ENCODE measurements around the gene DHX32.
"Not testable (repeated sequence)": the region's sequence is repeated elsewhere in the genome, so short reads cannot be mapped to it uniquely, and the experiment has no call there.

DHX32 gene, protein sequence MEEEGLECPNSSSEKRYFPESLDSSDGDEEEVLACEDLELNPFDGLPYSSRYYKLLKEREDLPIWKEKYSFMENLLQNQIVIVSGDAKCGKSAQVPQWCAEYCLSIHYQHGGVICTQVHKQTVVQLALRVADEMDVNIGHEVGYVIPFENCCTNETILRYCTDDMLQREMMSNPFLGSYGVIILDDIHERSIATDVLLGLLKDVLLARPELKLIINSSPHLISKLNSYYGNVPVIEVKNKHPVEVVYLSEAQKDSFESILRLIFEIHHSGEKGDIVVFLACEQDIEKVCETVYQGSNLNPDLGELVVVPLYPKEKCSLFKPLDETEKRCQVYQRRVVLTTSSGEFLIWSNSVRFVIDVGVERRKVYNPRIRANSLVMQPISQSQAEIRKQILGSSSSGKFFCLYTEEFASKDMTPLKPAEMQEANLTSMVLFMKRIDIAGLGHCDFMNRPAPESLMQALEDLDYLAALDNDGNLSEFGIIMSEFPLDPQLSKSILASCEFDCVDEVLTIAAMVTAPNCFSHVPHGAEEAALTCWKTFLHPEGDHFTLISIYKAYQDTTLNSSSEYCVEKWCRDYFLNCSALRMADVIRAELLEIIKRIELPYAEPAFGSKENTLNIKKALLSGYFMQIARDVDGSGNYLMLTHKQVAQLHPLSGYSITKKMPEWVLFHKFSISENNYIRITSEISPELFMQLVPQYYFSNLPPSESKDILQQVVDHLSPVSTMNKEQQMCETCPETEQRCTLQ

DNA sequence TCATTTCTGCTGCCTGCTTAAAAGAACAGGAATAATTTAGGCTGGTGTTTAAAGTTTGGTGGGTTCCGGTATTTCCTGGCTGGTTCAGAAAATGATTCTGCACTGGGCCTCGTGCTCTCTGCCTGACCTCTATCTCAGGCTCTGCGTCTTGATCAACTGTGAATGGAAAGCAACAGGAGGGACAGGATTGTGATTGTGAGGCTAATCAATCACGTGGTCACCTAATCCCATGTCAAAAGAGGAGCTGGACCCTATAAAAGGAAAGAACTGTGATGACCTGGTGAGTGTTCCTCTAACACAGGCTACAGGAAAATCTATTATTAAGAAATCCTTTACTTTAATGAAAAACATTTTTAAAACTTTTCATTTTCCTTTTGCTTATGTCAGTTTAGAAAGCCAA, at the start of gene DHX32:
Gene DHX32 (minus strand): TSS at position 101 of the 400 bp plus-strand sequence. CDS start 468 bp downstream, outside the sequence.
- DNase-seq (ENCODE audit: low read depth in 2 of 2): no peak

DNA sequence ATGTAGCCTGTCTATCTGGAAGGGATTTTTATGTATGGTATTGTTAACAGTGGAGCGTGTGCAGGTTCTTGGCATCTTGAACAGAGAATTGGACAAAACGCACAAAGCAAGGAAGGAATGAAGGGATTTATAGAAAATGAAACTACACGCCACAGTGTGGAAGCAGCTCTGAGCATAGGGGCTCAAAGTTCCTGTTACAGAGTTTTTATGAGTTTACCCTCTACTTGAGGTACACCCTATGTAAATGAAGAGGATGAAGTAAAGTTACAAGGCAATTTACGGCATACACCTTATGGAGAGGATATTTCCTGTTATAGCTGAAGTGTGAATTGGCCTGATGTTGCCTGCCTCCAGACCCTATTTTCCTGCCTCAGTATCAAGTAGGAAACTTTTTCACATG, 48.5 kb upstream of the DHX32 start:
- no peak for DNase-seq (ENCODE audit: low read depth in 2 of 2)

DNA sequence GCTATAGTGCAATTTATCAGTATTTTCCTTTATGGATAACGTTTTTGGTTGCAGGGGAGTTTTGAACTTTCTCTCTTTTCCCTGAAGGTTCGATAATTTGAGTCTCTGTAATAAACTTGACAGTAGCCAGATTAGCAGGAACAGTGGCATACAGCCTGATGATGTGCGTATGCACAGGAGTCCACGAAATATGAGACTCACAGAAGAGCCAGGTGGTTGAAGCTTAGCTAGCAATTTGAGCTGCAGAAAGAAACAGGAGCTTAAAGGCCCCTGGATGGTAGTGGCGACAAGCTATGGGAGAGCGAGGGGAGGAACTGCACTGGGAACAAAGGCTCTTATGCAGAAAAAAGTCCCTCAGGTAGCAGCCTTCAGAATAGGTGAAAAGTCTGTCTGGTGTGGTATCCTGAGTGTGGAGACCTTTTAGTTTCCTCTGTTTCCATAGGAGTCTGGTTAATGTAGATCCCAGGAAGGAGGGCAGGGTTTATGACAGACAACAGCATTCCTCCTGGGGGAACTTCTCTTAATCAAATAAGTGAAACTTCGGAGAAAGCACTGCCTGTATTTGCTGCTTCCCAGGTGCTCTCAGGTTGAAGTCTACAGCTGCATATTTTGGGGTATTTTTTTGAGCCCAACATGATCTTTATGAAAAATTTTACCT, 48.0 kb upstream of the DHX32 start:
- DNase-seq (ENCODE audit: low read depth in 2 of 2): no peak

DNA sequence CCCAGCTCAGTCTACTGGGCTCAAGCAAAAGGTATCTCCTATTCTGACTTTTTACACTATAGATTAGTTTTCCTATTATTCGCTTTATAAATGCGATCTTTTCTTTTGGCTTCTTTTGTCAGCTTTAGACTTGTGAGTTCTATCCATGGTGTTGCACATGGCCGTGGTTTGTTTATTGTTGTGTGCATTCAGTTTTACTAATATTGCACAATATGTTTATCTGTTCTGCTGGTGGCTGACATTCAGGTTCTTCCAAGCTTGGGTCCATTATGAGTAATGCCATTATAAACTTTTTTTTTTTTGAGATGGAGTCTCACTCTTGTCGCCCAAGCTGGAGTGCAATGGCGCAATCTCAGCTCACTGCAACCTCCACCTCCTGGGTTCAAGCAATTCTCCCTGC, 46.2 kb upstream of the DHX32 start:
- not testable (repeated sequence) for DNase-seq (ENCODE audit: low read depth in 2 of 2)

DNA sequence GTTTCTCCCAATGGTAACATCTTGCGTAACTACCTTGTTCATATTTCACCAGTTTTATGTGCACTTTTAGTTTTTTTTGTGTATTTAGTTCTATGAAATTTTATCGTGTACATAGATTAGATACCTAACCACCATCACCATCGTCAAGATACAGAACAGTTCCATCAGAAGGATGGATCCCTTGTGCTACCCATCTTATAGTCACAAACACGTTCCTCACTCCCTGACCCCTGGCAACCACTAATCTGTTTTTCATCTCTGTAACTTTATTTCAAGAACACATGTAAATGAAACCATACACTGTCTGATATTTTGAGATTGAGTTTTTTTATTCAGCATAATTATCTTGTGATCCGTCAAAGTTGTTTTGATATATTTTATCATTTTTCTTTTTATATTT, 45.2 kb upstream of the DHX32 start:
- no peak for DNase-seq (ENCODE audit: low read depth in 2 of 2)

DNA sequence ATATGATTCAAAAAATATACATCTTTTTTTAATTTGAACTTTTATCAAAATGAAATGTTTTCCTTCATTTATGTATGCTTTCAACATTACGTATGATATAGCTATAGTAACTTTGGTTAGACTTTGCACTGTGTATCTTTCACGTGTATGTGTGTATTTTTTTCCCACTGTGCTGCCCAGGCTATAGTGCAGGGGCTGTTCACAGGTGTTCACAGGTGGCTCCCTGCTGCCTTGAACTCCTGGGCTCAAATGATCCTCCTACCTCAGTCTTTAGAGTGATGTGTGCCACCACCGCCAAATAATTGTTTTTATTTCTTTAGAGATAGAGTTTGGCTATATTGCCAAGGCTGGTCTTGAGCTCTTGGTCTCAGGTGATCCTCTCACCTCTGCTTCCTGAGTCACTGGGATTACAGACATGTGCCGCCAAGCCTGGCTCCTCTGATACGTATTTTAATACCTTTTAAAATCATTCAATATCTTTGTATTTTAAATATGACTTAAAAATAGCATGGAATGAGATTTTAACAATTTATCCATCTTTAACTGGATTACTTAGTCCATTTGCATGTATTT, 44.3 kb upstream of the DHX32 start:
- DNase-seq (ENCODE audit: low read depth in 2 of 2): no peak

DNA sequence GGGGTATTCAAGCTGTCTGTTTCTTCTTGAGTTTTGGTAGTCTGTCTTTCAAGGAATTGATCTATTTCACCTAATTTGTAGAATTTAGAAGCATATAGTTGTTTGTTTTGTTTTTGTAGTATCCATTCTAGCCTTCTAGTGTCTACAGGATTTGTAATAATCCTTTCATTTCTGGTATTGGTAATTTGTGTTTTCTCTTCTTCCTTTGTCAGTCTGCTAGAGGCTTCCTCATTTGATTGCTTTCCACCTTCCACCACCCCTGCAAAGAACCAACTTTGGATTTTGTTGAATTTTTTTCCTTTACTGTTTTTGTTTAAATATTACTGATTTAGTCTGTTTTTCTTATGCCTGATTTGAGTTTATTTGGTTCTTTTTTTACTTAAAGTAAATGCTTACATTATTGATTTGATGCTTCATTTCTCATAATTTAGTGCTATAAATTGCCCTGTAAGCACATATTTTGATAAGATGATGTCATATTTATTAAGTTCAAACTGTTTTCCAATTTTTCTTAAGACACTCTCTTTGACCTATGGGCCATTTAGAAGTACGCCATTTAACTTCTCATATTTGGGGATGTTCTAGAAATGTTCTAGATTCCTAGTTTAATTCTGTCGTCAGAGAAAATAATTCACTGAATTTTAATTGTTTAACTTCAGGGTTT, 40.7 kb upstream of the DHX32 start:
- not testable (repeated sequence) for DNase-seq (ENCODE audit: low read depth in 2 of 2)

DNA sequence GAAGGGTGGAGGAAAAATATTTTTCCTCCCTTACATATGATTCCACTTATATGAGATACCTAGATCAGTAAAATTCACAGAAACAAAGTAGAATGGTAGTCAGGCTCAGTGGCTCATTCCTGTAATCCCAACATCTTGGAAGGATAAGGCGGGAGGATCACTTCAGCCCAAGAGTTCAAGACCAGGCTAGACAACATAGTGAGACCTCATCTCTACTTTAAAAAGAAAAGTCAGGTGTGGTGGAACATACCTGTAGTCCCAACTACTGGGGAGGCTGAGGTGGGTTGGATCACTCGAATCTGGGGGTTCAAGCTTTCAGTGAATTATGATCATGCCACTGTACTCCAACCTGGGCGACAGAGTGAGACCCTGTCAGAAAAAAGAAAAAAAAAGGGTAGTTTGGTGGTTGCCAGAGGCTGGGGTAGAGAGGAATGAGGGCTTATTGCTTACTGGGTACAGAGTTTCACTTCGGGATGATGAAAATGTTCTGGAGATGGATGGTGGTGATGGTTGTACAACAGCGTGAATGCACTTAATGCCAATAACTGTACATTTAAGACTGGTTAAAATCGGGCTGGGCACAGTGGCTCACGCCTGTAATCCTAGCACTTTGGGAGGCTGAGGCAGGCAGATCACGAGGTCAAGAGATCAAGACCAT, 36.7 kb upstream of the DHX32 start:
- not testable (repeated sequence) for DNase-seq (ENCODE audit: low read depth in 2 of 2)

DNA sequence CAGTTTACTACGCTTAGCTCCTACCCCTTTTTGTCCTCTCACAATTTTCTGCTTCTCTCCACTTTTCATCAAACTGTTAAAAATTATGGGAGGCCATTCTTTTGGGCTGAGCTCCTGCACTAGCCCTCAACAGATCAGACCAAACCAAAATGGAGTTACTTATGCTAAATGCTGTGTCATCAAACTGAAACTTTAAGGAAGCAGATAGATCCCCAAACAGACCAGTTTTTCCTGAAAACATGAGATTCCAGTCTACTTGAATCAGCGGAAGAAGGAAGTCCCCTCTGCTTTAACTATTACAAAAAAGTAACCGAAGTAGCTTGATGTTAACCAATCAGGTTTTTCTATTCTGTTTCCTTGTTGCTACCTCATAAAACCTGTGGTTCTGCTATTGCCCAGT, 35.9 kb upstream of the DHX32 start:
- no peak for DNase-seq (ENCODE audit: low read depth in 2 of 2)

DNA sequence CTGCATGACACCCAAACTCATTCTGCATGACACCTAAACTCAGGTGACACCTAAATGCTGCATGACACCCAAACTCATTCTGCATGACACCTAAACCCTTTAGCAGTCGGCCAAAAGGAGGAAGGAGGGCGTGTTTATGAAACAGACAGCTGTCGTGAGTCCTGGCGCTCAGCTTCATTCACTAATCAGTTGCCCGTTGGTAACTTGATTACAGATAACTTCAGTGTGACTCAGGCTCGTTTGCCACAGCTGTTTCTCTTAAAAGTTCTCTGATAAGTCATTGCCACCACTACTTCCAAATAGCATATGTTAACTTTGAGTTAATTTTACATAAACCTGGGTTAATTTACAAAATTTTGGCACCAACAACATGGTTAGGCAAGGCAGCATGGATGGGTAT, 32.2 kb upstream of the DHX32 start:
- not testable (repeated sequence) for DNase-seq (ENCODE audit: low read depth in 2 of 2)

DNA sequence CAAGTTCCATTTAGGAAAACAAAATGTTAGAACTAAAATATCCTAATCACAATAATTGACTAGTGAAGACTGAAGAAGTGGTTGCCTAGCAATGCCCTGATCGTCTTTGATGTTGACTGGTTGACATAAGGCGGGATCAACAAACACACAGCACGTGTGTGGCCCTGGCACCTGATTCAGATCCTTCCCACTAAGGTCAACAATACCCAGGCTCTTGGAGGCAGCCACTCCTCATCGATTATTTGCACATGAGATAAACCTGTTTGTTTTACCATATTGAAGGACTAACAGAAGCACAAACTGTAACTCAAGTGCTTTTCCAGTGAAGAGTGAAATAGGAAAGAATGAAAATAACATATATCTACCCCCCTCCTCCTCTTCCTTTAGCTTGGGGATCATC, 30.9 kb upstream of the DHX32 start:
- no peak for DNase-seq (ENCODE audit: low read depth in 2 of 2)

DNA sequence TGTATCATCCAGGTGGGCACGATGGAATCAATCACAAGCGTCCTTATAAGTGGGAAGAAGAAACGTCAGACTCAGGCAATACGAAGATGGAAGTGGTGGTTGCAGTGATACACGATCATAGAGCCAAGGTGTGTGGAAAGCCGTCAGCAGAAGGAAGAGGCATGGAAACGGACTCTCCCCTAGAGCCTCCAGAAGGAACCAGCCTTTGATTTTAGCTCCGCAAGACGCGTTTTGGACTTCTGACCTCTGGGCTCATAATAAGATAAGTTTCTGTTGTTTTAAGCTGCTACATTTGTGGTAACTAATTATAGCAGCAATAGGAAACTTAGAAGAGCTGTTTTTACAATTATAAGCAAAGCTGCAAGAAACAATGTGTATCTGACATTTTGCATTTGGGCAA, 30.1 kb upstream of the DHX32 start:
- DNase-seq (ENCODE audit: low read depth in 2 of 2): no peak

DNA sequence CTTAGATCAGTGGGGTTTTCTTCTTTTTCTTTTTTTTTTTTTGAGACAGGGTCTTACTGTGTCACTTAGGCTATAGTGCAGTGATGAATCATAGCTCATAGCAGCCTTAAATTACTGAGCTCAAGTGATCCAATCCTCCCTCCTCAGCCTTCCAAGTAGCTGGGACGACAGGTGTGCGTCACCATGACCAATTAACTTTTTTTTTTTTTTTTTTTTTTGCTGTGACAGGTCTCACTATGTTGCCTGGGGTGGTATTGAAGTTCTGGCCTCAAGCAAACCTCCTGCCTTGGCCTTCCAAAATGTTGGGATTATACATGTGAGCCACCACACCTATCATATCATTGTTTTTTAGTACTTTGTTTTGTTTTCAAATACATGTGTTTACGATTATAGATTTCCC, 28.4 kb upstream of the DHX32 start:
- DNase-seq (ENCODE audit: low read depth in 2 of 2): not testable (repeated sequence)

DNA sequence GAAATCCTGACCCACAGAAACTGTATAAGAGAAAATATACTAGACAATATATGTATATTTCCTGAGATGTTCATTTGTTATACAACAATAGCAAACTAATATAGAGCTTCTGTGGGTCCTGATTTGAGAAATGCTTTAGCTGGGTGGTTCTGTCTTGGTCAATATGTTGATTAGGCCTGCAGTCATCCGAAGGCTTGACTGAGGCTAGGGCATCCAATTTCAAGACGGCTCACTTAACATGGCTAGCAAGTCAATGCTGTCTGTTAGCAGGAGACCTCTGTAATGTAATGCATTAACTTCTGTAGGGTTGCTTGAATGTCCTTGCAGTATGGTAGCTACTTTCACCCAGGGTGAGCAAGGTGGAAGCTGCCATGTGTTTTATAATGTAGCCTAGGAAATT, 27.7 kb upstream of the DHX32 start:
- DNase-seq (ENCODE audit: low read depth in 2 of 2): not testable (repeated sequence)

DNA sequence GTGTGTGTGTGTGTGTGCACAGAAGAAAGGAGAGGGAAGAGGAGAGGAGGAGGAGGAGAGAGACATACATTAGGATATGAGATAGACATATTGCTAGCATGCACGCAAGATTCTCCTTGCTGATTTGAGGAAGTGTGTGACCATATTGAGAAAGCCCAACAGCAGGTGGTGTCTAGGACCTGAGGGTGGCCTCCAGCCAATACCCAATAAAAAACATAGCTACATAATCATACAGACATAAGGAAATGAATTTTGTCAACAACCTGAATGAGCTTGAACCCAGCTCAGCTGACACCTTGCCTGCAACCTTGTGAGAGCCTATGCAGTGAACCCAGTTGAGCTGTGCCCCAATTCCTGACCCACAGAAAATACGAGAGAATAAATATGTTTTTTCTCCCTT, 26.5 kb upstream of the DHX32 start:
- DNase-seq (ENCODE audit: low read depth in 2 of 2): not testable (repeated sequence)

DNA sequence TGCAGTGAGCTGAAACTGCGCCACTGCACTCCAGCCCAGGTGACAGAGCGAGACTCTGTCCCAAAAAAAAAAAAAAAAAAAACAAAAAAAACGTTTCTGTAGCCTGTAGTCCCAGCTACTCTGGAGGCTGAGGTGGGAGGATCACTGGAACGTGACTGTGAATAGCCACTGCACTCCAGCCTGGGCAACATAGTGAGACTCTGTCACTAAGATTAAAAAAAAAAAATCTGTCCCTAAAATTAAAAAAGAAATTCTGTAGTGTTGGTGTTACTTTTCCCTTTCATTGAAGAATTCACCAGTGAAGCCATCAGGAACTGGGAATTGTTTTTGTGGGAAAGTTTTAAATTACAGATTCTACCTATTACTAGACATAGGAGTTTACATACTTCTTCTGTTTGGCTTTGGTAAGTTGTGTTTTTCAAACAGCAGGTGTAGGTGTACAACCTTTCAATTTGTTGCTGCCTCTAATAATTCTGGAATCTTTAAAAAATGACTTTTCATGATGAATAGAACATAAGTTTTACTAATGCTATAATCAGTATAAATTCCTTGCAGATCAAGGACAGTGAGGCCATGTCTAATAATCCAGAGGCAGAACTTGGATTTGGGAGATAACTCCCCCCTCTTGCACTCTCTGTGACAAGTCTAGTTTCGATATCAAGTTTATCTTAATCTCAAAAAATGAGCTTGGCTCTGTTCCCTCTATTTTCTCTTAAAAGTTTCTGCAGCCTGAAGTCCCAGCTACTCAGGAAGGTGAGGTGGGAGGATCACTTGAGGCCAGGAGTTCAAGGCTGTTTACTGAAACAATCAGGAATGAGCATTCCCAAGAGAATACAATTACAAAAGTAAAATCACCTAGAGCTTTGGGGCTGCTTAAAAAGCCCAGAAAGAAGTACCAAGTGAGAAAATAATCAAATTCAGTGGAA, 24.2 kb upstream of the DHX32 start:
- not testable (repeated sequence) for DNase-seq (ENCODE audit: low read depth in 2 of 2)

DNA sequence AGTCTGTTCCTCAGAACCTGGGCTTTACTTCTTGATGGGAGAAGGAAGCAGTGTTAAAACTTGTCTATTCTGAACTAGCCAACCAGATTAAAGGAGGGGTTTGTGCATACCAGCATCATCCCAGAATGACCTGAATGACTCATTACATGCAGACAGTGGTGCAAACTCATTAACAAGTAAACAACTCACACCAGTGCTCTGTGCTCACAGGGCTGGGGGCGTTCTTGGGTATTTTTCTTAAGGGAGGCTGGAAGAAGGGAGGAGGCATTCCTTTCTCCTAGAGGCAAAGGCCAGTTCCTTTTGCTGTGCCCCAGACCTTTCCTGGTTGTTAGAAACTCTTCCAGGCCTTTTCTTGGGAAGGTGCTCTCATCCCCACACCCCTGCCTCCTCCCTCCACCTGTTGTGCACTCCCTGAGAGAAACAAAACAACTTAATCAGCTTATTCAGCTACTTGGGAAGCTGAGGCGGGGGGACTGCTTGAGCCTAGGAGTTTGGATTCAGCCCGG, 22.1 kb upstream of the DHX32 start:
- DNase-seq (ENCODE audit: low read depth in 2 of 2): not testable (repeated sequence)

DNA sequence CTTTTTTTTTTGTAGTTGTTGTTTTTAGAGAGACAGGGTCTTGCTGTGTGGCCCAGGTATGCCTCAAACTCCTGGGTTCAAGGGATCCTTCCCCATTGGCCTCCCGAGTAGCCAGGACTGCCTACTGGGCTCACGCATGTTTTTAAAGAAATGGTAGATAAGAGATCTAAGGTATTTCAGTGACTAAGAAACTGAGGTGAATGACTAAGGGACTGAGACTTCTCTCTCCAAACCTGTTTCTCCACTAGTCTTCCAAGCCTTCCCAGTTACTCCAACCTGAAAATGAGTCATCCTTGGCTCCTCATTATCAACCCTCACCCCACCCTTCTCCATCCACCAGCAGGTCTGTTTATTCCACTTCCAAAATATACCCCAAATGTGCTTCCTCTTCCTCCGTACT, 19.9 kb upstream of the DHX32 start:
- not testable (repeated sequence) for DNase-seq (ENCODE audit: low read depth in 2 of 2)

DNA sequence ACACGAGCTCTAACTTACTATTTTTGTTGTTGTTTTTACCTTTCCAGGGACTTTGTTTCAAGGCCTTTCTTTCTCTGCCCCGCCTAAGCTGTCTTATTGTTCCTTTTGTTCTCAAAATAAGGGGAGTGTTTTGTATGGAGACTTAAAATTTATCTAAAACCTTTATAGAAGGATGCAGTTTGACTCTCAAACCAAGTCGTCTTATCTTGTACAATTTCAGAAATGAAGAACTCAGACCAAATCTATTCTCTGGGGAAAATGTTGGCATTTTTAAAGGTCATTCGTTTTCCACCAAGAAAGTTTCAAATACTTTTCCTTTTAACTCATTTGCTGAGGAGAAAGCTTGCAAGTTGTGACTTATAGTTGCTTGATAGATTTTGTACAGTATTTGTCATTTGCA, 16.2 kb upstream of the DHX32 start:
- DNase-seq (ENCODE audit: low read depth in 2 of 2): not testable (repeated sequence)
